DOHH2 (cell line): ENCODE measurements around the gene CFAP73.

Experiments used
- EZH2phosphoT487 ChIP-seq: fragments of 200-600 bp; sonication (generic); IDR thresholded peaks from 2 replicates; pipeline ENCODE4 v1.6.1; 2017; ENCODE audit warnings: borderline replicate concordance, mild to moderate bottlenecking, antibody characterized with exemption, low read length, moderate library complexity, mixed read lengths
- TF ChIP-seq, protein P1 (sequence below): fragments of 200-600 bp; sonication (generic); IDR thresholded peaks from one replicate; pipeline ENCODE4 v1.5.1; 2014; ENCODE audit warnings: antibody characterized with exemption, mild to moderate bottlenecking, low read depth, low read length; ENCODE audit not compliant: poor library complexity, severe bottlenecking

GRCh38 chr12:113106361-113106760 is 43.2 kb upstream of the CFAP73 start:
- TF ChIP-seq, protein P1, sequence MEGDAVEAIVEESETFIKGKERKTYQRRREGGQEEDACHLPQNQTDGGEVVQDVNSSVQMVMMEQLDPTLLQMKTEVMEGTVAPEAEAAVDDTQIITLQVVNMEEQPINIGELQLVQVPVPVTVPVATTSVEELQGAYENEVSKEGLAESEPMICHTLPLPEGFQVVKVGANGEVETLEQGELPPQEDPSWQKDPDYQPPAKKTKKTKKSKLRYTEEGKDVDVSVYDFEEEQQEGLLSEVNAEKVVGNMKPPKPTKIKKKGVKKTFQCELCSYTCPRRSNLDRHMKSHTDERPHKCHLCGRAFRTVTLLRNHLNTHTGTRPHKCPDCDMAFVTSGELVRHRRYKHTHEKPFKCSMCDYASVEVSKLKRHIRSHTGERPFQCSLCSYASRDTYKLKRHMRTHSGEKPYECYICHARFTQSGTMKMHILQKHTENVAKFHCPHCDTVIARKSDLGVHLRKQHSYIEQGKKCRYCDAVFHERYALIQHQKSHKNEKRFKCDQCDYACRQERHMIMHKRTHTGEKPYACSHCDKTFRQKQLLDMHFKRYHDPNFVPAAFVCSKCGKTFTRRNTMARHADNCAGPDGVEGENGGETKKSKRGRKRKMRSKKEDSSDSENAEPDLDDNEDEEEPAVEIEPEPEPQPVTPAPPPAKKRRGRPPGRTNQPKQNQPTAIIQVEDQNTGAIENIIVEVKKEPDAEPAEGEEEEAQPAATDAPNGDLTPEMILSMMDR: no peak
- no peak for TF ChIP-seq EZH2phosphoT487
